Activated CD8-positive, alpha-beta memory T cell treated with anti-CD3 and anti-CD28 coated beads, Interleukin-2, amount 10 ng/mL, durations not matched to agents 7 days and 5 days (primary cell): Measurements from ENCODE around the gene YRDC. TPM values are rescaled to one million over a fixed set of nuclear protein-coding genes. Genes with fewer than 3 reads are reported as not detected.

ENCODE experiments used
- ATAC-seq: fragments of 150-1000 bp; cut with Tn5 transposase; one replicate; pipeline ENCODE4 v1.10.0; 2021; ENCODE audit warnings: moderate library complexity
- CTCF ChIA-PET: fragments of 350-600 bp; sonication (Branson Sonifier 250); formaldehyde crosslinking; loops from one replicate; lab custom pipeline; 2021; ENCODE audit warnings: antibody characterized with exemption; lab: Charles Lee
- DNase-seq: peaks from one replicate; pipeline ENCODE4 v3.0.0-alpha.2; 2020
- H3K27ac Mint-ChIP-seq: one replicate; pipeline ENCODE4 v1.8.0; 2021; ENCODE audit warnings: mild to moderate bottlenecking, mixed read lengths
- H3K27me3 Mint-ChIP-seq: one replicate; pipeline ENCODE4 v1.8.0; 2021; ENCODE audit warnings: mixed read lengths
- H3K36me3 Mint-ChIP-seq: one replicate; pipeline ENCODE4 v1.8.0; 2021; ENCODE audit warnings: mild to moderate bottlenecking, mixed read lengths
- H3K4me1 Mint-ChIP-seq: one replicate; pipeline ENCODE4 v1.8.0; 2021; ENCODE audit warnings: mixed read lengths
- H3K4me3 Mint-ChIP-seq: one replicate; pipeline ENCODE4 v1.8.0; 2021; ENCODE audit warnings: mild to moderate bottlenecking, moderate library complexity, mixed read lengths
- H3K9me3 Mint-ChIP-seq: one replicate; pipeline ENCODE4 v1.8.0; 2022; ENCODE audit warnings: low read depth, mixed read lengths
- total RNA-seq, 2 experiments: library from RNA; stranded (reverse); gene quantifications; one replicate each; pipeline ENCODE4 v1.2.3, GENCODE V29; 2021

YRDC gene
- total RNA-seq, 2 experiments from 2014 or later = 16.4 to 28.6 TPM

DNA sequence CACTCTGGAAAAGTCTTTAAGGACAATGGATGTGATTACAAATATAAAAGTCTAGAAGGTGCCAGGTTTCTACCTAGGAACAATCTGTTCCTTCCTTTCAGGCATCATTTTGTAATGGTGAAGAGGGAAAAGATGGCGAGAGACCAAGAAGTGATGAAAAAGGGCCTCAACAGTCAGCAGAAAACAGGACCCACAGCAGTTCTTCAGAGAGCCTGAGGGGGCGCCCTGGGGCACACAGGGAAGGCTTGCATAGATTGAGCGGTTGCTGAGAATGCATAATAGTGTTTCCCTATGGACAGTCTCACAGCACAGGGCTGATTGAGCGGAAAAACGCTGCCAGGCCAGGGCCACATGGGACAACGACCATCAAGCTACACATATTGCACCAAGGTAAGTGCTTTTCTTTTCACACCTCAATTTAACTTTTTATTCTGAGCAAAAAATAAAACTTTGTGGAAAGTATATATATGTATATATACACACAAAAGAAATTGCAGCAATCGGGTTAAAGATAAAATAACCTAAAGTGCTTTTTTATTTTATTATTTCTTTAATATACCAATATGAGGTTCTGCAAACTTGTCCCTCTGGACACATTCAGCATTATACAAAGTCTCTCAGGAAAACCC, 3.1 kb upstream of the YRDC start:
- H3K4me1 Mint-ChIP-seq = peaks cover 23% of the 10 kb centered on the region
- no peaks in the 10 kb centered on the region for H3K9me3 Mint-ChIP-seq
- H3K36me3 Mint-ChIP-seq = peaks cover 12% of the 10 kb centered on the region
- ATAC-seq = no peak
- H3K27me3 Mint-ChIP-seq = no peaks in the 10 kb centered on the region
- peak; percentile 75 for DNase-seq
- H3K27ac Mint-ChIP-seq = peak overlapping the region; percentile 46
- CTCF ChIA-PET = interaction anchor here (1.0 to 2.1 kb wide), 2 partner anchors 49 to 179 kb away, joined by 3 to 12 read pairs; partner anchors contain the start of gene MTF1
- H3K4me3 Mint-ChIP-seq = no peak overlapping the region

GRCh38 chr1:37809942-37810341, 1.9 kb upstream of the YRDC start:
- no peaks in the 10 kb centered on the region for H3K9me3 Mint-ChIP-seq
- peaks cover 27% of the 10 kb centered on the region for H3K4me1 Mint-ChIP-seq
- H3K27ac Mint-ChIP-seq = peak overlapping the region; percentile 11
- H3K36me3 Mint-ChIP-seq = peaks cover 20% of the 10 kb centered on the region
- no peaks in the 10 kb centered on the region for H3K27me3 Mint-ChIP-seq
- no peak for DNase-seq
- CTCF ChIA-PET = interaction anchor here (0.5 kb wide), 1 partner anchor 51 kb away, joined by 3 read pairs; no protein-coding TSS in a partner anchor
- no peak overlapping the region for H3K4me3 Mint-ChIP-seq
- no peak for ATAC-seq

DNA sequence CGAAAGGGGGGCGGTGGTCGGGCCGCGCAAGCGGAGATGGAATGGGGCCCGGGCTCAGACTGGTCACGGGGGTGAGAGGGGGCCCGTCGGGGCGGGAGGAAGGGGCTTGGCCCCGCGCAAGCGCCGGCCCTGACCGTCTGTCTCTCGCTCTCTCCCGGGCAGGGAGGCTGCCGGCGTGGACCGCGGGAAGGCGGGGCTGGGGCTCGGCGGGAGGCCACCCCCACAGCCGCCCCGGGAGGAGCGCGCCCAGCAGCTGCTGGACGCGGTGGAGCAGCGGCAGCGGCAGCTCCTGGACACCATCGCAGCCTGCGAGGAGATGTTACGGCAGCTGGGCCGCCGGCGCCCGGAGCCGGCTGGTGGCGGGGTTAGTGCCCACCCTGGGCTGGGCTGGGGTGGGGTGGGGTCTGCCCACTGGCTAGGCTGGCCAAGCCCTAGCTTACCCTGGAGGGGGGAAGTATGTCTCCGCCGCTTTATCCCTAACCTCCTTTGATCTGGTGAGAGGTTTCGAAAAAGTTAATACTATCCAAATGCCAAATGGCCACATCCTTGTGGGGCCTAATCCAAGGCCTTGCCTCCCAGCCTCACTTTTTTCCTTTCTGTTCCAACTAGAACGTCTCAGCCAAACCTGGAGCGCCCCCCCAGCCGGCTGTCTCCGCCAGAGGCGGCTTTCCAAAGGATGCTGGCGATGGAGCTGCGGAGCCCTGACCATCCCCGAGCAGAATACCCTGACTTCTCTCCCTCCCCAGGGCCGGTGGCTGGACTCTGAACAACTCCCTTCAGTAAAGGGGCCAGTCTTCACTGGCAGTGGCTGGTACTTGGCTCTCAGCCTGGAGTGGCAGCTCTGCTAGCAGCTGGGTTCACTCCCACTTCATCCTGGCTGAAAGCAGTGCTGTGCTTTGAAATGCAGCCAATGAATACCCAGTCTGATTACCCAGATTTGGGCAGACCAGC, 636 bp upstream of the YRDC start:
- H3K27ac Mint-ChIP-seq = peak overlapping the region; percentile 88
- H3K36me3 Mint-ChIP-seq = peaks cover 30% of the 10 kb centered on the region
- no peaks in the 10 kb centered on the region for H3K9me3 Mint-ChIP-seq
- CTCF ChIA-PET = interaction anchor here (0.9 to 4.2 kb wide), 10 partner anchors 9 to 205 kb away, joined by 3 to 38 read pairs (median 3); partner anchors contain the start of gene MTF1
- H3K4me1 Mint-ChIP-seq = peaks cover 27% of the 10 kb centered on the region
- no peaks in the 10 kb centered on the region for H3K27me3 Mint-ChIP-seq
- H3K4me3 Mint-ChIP-seq = peak overlapping the region; percentile 87
- peak; percentile 65 for ATAC-seq
- DNase-seq = no peak

DNA sequence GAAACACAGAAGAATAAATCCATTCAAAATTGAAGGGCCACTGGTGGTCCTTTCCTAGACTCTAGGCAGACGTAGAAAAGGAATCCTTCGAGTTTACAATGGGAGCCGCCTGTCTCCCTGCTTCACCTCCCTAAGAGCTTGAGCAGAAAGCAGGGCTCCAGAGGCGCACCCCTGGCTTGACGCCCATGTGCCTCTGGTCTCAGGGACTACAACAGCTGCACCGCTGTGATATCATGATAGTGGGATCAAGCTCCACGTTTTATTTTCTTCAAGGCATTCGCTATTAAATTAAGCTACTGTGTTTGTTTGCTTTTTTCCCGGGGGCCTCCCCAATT, 821 bp downstream of the YRDC start:
- CTCF ChIA-PET = interaction anchor here (0.9 to 4.2 kb wide), 2 partner anchors 52 to 117 kb away, joined by 5 to 38 read pairs; partner anchors contain the start of gene MTF1
- peaks cover 40% of the 10 kb centered on the region for H3K36me3 Mint-ChIP-seq
- peak overlapping the region; percentile 87 for H3K4me3 Mint-ChIP-seq
- H3K27me3 Mint-ChIP-seq = no peaks in the 10 kb centered on the region
- no peak for ATAC-seq
- no peak for DNase-seq
- H3K9me3 Mint-ChIP-seq = no peaks in the 10 kb centered on the region
- peaks cover 27% of the 10 kb centered on the region for H3K4me1 Mint-ChIP-seq
- H3K27ac Mint-ChIP-seq = peak overlapping the region; percentile 80

GRCh38 chr1:37802439-37802838, 5.6 kb downstream of the YRDC start:
- CTCF ChIA-PET = no interaction called here
- H3K9me3 Mint-ChIP-seq = no peaks in the 10 kb centered on the region
- no peak overlapping the region for H3K27ac Mint-ChIP-seq
- H3K27me3 Mint-ChIP-seq = no peaks in the 10 kb centered on the region
- peaks cover 53% of the 10 kb centered on the region for H3K36me3 Mint-ChIP-seq
- H3K4me1 Mint-ChIP-seq = peaks cover 13% of the 10 kb centered on the region
- no peak overlapping the region for H3K4me3 Mint-ChIP-seq
- DNase-seq (no peak), ATAC-seq (no peak)

GRCh38 chr1:37797750-37798345, 10.2 kb downstream of the YRDC start:
- DNase-seq (no peak), ATAC-seq (no peak)
- H3K27me3 Mint-ChIP-seq = peaks cover 12% of the 10 kb centered on the region
- no peak overlapping the region for H3K4me3 Mint-ChIP-seq
- CTCF ChIA-PET = no interaction called here
- no peak overlapping the region for H3K27ac Mint-ChIP-seq
- H3K36me3 Mint-ChIP-seq = peaks cover 19% of the 10 kb centered on the region
- no peaks in the 10 kb centered on the region for H3K9me3 Mint-ChIP-seq
- peaks cover 22% of the 10 kb centered on the region for H3K4me1 Mint-ChIP-seq

- peaks cover 22% of the 10 kb centered on the region for H3K4me1 Mint-ChIP-seq
- H3K9me3 Mint-ChIP-seq = no peaks in the 10 kb centered on the region
- H3K27ac Mint-ChIP-seq = no peak overlapping the region
- ATAC-seq (no peak), DNase-seq (peak; percentile 57)
- H3K36me3 Mint-ChIP-seq = peaks cover 7% of the 10 kb centered on the region
- peak overlapping the region; percentile 39 for H3K4me3 Mint-ChIP-seq
- peaks cover 30% of the 10 kb centered on the region for H3K27me3 Mint-ChIP-seq
- CTCF ChIA-PET = no interaction called here
Measured at GRCh38 chr1:37795340-37796125, 12.5 kb downstream of the YRDC start.

GRCh38 chr1:37794372-37795339, 13.4 kb downstream of the YRDC start:
- no peak overlapping the region for H3K27ac Mint-ChIP-seq
- H3K4me3 Mint-ChIP-seq = peak overlapping the region; percentile 55
- no peaks in the 10 kb centered on the region for H3K9me3 Mint-ChIP-seq
- peaks cover 22% of the 10 kb centered on the region for H3K4me1 Mint-ChIP-seq
- peaks cover 3% of the 10 kb centered on the region for H3K36me3 Mint-ChIP-seq
- CTCF ChIA-PET = no interaction called here
- DNase-seq (no peak), ATAC-seq (no peak)
- H3K27me3 Mint-ChIP-seq = peaks cover 35% of the 10 kb centered on the region

- peak; percentile 46 for DNase-seq
Measured at GRCh38 chr1:37793773-37794371, 14.1 kb downstream of the YRDC start, which contains the start of gene MANEAL. Gene MANEAL, plus strand, starts transcription at chr1:37793847. Its CDS starts 336 bp downstream, at chr1:37794183.

GRCh38 chr1:37792943-37793686, 14.9 kb downstream of the YRDC start:
- H3K36me3 Mint-ChIP-seq = no peaks in the 10 kb centered on the region
- H3K4me1 Mint-ChIP-seq = peaks cover 22% of the 10 kb centered on the region
- CTCF ChIA-PET = interaction anchor here (0.7 kb wide), 1 partner anchor 27 kb away, joined by 3 read pairs; no protein-coding TSS in a partner anchor
- H3K27ac Mint-ChIP-seq = no peak overlapping the region
- H3K9me3 Mint-ChIP-seq = no peaks in the 10 kb centered on the region
- H3K4me3 Mint-ChIP-seq = peak overlapping the region; percentile 33
- no peak for ATAC-seq
- no peak for DNase-seq
- H3K27me3 Mint-ChIP-seq = peaks cover 43% of the 10 kb centered on the region

More at GRCh38 chr1:37793773-37794371, 14.1 kb downstream of the YRDC start, which contains the start of gene MANEAL:
- Mint-ChIP-seq H3K27ac (no peak within 1 kb of the TSS), H3K27me3 (peaks cover 36% of the 10 kb centered on the region), H3K36me3 (no peaks in the 10 kb centered on the region), H3K4me3 (peak within 1 kb of the TSS; percentile 55), H3K9me3 (no peaks in the 10 kb centered on the region), H3K4me1 (peaks cover 22% of the 10 kb centered on the region)
- CTCF ChIA-PET = interaction anchor here (0.7 kb wide), 1 partner anchor 28 kb away, joined by 3 read pairs; no protein-coding TSS in a partner anchor
- ATAC-seq = peak; percentile 80

DNA sequence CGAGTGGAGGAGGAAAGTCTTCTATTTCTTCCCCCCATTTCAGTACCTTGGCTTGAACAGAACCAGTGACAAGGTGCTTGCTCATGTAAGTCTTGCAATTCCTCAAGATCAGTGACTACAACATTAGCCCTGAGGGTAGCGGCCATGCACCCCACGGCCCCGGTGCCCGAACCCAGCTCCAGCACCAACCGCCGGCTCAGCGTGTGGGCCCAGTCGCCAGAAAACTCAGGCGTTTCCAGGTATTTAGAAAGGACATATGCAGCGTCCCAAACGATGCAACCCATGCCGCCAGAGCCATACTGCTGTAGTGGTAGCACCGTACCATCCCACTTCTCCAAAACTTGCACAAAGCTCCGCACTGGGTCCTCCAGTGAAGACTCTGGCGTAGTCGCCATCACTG, 25.5 kb downstream of the YRDC start:
- ATAC-seq (no peak), DNase-seq (no peak)
- Mint-ChIP-seq H3K27ac (no peak overlapping the region), H3K9me3 (no peaks in the 10 kb centered on the region), H3K36me3 (no peaks in the 10 kb centered on the region), H3K4me1 (no peaks in the 10 kb centered on the region), H3K27me3 (peaks cover 26% of the 10 kb centered on the region), H3K4me3 (no peak overlapping the region)
- CTCF ChIA-PET = no interaction called here
